ENCODE data around the gene PRR27.

Gene PRR27

GRCh38 chr4:70153937-70154336 lies at the start of gene PRR27:
Gene PRR27, plus strand, starts transcription at chr4:70154237. Its CDS starts 139 bp downstream, at chr4:70154376.
- DNase-seq, result no peak

- DNase-seq, result no peak
Observed at GRCh38 chr4:70110917-70111316, 43.1 kb upstream of the PRR27 start.

- DNase-seq, result no peak
Observed at GRCh38 chr4:70113656-70114055, 40.4 kb upstream of the PRR27 start.

GRCh38 chr4:70114096-70114495 lies 39.9 kb upstream of the PRR27 start:
- DNase-seq, result no peak

DNA sequence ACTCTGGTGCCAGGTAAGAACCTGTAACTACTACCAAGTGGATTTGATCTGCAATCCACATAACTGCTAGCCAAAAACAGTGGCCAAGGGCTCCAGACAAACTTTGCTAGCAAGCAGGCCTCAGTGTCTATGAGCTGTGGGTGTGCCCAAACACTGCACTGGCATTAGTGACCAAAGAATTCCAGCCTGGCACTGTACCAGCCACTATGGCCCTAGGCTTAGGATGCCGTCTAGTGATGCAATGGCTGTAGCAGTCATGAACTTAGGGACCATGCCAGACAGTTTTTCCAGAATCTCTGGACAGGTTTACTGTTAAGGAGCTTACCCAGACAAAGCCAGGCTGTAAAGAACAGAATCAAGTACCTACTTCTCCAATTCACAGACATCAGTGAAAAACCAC lies 33.7 kb upstream of the PRR27 start:
- DNase-seq, result no peak

DNA sequence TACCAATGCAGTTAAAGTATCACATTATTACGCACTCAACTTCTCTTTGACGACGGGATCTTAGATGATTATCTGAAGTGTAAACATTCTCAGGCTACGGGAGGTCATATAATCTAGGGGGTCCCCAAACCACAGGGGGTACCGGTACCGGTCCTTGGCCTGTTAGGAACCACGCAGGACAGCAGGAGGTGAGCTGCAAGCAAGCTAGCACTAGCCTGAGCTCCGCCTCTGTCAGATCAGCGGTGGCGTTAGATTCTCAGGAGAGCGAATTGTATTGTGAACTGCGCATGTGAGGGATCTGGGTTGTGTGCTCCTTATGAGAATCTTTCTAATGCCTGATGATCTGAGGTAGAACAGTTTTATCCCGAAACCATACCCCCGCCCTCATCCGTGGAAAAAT lies 20.6 kb upstream of the PRR27 start:
- no peak for DNase-seq

DNA sequence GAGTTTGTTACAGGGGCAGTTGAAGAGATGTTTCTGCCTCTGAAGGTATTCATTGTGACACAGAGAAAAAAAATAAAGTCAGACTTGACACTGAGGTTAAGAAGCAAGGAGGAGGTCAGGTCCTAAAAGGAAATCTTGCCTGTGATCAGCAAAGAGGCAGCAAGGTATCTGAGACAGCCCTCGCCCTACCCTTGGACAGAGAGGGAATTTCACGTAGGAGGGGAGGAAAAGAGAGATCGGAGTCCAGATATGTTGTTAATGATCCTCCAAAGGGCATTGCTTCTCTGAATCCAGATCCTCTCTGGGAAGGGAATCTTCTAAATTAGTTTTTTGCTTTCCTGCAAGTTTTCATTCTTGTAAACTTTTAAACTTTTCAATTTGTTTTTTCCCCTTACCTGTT lies 15.3 kb upstream of the PRR27 start:
- no peak for DNase-seq

DNA sequence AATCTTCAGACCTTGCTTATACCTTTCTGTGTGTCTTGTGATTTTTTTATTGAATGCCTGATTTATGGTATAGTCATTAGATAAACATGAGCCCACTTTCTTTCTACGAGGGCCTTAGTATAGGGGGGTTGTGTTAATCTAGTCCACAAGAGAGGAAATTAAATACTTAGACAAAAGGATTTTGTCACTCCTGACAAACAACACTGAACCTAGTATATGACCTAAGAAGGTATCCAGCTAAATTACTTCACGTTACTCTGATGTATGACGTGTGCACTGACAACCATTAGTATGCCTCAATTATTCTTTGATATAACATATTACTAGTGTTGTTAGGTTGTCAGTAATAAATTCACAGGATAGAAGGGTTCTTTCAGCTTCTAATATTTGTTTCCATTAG lies 2.8 kb upstream of the PRR27 start:
- DNase-seq, result no peak

- no peak for DNase-seq
Observed at GRCh38 chr4:70152088-70152487, 1.9 kb upstream of the PRR27 start.

- DNase-seq, result no peak
Observed at GRCh38 chr4:70158576-70158975, 4.5 kb downstream of the PRR27 start.

DNA sequence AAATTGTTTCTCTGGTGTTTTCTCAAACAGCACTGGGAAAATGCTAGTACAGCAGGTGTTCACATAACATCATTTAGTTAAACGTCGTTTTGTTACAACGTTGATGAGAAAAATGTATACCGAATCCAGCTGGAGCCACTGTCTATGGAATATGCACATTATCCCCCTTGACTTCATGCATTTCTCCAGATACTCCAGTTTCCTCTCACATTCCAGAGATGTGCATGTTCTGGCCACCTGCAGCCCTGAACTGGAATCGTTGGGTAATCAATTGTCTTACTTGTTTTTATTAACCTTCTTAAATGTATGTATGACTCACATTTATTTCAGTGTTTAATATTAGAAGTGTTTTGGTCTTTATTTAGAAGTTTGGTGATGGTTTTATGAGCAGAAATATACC lies 23.1 kb downstream of the PRR27 start:
- no peak for DNase-seq

GRCh38 chr4:70178075-70178660 lies 24.1 kb downstream of the PRR27 start:
- DNase-seq, result no peak

DNA sequence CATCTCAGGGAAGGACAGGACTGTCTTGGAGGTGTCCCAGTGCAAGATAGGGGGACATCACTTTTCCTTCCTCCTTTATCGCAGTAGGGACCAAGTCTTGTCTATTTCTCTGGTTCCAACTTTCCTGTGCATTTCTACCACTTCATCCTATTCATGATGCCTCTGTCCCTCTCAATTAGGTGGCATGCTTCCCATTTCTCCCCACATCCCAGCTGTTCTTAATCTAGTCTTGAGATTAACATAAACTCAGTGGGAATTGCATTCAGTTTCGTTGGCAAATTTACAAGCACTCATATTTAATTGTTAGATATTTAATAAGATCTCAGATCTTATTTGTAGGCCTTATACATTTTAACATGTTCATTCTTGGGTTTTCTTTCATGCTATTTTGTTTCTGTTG lies 25.8 kb downstream of the PRR27 start:
- DNase-seq, result no peak

- DNase-seq, result no peak
Observed at GRCh38 chr4:70181864-70182263, 27.8 kb downstream of the PRR27 start.

GRCh38 chr4:70182517-70183167 lies 28.6 kb downstream of the PRR27 start:
- no peak for DNase-seq

DNA sequence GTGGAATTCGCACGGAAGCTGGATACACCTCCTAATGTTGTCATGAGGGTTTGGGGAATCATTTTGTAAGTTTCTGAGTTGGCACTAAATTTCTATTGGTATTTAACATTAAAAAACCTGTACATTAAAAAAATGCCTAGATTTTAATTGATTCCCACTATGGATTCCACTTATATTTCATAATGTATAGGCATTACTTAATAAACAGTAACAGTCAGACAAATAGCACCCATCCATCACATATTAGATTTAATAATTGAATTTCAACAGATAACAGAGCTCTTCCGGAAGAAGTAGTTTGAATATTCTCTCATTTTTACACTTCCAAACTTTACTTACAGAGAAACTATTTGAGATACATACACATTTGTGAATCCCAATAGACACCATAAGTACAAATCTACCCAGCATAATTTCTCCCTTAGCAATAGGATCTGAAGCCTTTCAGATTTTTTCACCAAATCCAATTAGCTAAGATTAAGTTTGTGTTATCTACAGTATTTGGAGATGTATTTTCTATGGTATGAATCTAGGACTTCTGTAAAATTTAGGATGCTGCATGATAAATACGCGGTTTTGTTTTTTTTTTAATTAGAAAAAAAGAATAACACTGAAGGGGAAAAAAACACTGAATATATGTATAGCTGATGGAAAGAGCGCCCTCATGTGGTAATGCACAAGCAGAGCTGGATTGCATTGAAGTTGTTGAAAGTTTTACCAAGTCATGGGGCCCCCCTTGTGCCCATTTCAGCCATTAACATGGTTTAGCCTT lies 29.3 kb downstream of the PRR27 start:
- DNase-seq, result no peak

- DNase-seq, result no peak
Observed at GRCh38 chr4:70183940-70184246, 29.9 kb downstream of the PRR27 start.

GRCh38 chr4:70187216-70187615 lies 33.2 kb downstream of the PRR27 start:
- no peak for DNase-seq

DNA sequence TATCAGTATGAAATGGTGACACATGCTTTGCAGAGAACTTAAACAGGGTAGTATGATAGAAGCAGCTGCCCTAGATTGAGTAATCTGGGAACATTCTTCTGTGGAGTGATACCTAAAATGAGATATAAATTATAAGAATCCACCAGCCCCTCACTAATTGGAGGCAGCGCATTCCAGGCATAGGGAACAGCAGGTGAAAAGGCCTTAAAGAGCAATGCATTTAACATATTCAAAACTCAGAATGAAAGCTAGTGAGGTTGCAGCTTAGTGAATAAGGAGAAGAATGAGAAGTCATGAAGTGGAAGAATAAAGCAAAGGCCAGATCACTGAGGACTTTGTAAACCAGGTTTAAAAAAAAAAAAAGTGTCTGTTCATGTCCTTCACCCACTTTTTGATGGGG lies 36.5 kb downstream of the PRR27 start:
- no peak for DNase-seq

GRCh38 chr4:70191647-70192046 lies 37.6 kb downstream of the PRR27 start:
- DNase-seq, result no peak

DNA sequence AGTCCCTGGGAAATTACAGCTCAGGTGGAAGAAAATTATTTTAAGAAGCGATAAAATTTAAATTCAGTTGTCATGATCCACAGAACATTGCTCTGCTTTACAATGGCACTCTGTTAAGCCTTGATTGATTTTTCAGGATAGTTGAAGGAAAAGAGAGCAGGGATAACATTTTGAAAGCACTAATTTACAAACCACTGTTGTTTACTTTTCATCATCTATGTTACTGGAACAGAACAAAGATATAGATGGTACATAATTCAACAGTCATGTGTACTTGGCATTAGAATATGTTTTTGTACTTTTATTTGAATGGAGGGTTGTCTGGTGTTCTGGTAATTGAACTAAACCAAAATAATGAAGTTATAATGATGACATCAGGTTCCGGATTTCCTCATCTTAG lies 38.9 kb downstream of the PRR27 start:
- DNase-seq, result no peak

DNA sequence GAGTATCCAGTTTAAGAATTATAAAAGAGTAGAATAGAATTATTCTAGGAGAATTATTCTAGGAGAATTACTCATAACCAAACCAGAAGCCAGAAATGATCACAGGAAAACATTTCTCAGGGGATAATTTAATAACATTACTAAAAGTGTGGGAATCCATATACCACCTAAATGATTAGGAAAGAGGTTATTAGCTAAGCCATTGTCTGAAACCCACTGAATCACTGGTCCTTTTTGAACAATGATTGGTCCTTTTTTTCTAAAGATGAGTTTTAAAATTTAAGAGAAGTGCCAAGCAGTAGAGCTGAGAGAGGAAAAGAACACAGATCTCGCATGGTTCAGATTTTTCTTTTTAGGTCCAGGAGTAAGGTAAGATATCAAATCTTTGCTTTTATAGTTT lies 41.4 kb downstream of the PRR27 start, which contains the start of gene ODAM:
Gene ODAM (plus strand): TSS at position 301 of the 400 bp plus-strand sequence. CDS start 819 bp downstream, outside the sequence.
- DNase-seq, result no peak

- DNase-seq, result no peak
Observed at GRCh38 chr4:70196857-70197256, 42.8 kb downstream of the PRR27 start.

GRCh38 chr4:70197842-70198241 lies 43.8 kb downstream of the PRR27 start:
- DNase-seq, result no peak
